Liver (tissue), 9 donors: ENCODE results near the gene VAT1. TPM values are rescaled to one million over a fixed set of nuclear protein-coding genes. Genes with fewer than 3 reads are reported as not detected.

ENCODE experiments used
- DNase-seq: peaks from one replicate; pipeline ENCODE4 v3.0.0-alpha.2; 2017; ENCODE audit warnings: low spot score
- H3K27ac ChIP-seq, 2 donors: one replicate each; pipeline ENCODE4 v1.7.0; 2013; ENCODE audit warnings: inconsistent platforms in 2 of 2, low read length in 2 of 2, control low read depth in 1 of 2, low read depth in 1 of 2, mild to moderate bottlenecking in 1 of 2
- H3K27me3 ChIP-seq, 4 donors: one replicate each; pipeline versions ENCODE4 v1.6.1 to v1.7.0; 2013; ENCODE audit warnings: low read length in 3 of 4, inconsistent platforms in 1 of 4, mild to moderate bottlenecking in 1 of 4, moderate library complexity in 1 of 4; ENCODE audit not compliant: control insufficient read depth in 4 of 4, insufficient read depth in 4 of 4
- H3K36me3 ChIP-seq, 4 donors: one replicate each; pipeline versions ENCODE4 v1.6.1 to v1.7.0; 2013; ENCODE audit warnings: low read length in 3 of 4, mild to moderate bottlenecking in 3 of 4, low read depth in 1 of 4, moderate library complexity in 1 of 4; ENCODE audit not compliant: control insufficient read depth in 4 of 4, insufficient read depth in 3 of 4
- H3K4me1 ChIP-seq, 4 donors: one replicate each; pipeline versions ENCODE4 v1.6.1 to v1.7.0; 2013; ENCODE audit warnings: low read length in 3 of 4, mild to moderate bottlenecking in 3 of 4, moderate library complexity in 1 of 4; ENCODE audit not compliant: control insufficient read depth in 4 of 4, insufficient read depth in 4 of 4
- H3K4me3 ChIP-seq, 3 donors: one replicate each; pipeline versions ENCODE4 v1.6.1 to v1.7.0; 2013; ENCODE audit warnings: low read length in 3 of 3, control low read depth in 1 of 3, low read depth in 1 of 3, mild to moderate bottlenecking in 1 of 3
- H3K9ac ChIP-seq, 2 donors: one replicate each; pipeline ENCODE4 v1.7.0; 2013; ENCODE audit warnings: low read length in 2 of 2, mild to moderate bottlenecking in 2 of 2, moderate library complexity in 2 of 2, control low read depth in 1 of 2, low read depth in 1 of 2
- H3K9me3 ChIP-seq, 4 donors: one replicate each; pipeline versions ENCODE4 v1.6.1 to v1.7.0; 2013; ENCODE audit warnings: low read length in 3 of 4; ENCODE audit not compliant: control insufficient read depth in 4 of 4
- CTCF ChIP-seq: fragments of 150-350 bp; IDR thresholded peaks from 2 replicates; pipeline ENCODE4 v1.5.1; 2017; ENCODE audit warnings: improper control_type of control experiment, low read depth, low read length; ENCODE audit not compliant: missing input control
- EGR1 ChIP-seq, 2 donors: IDR thresholded peaks; 2 replicates each; pipeline ENCODE4 v1.6.1; 2016 to 2018; ENCODE audit warnings: antibody characterized with exemption in 2 of 2, low read depth in 2 of 2
- FOXA2 ChIP-seq: IDR thresholded peaks from 2 replicates; pipeline ENCODE4 v1.6.1; 2016; ENCODE audit warnings: antibody characterized with exemption
- GABPA ChIP-seq, 2 donors: IDR thresholded peaks in 1 of 2; conservative IDR thresholded peaks in 1 of 2; 2 replicates each; pipeline ENCODE4 v1.6.1; 2016; ENCODE audit warnings: antibody characterized with exemption in 2 of 2, mild to moderate bottlenecking in 1 of 2, moderate library complexity in 1 of 2
- HNF4A ChIP-seq, 2 donors: conservative IDR thresholded peaks; 2 replicates each; pipeline ENCODE4 v1.6.1; 2016; ENCODE audit warnings: antibody characterized with exemption in 2 of 2, mild to moderate bottlenecking in 2 of 2
- JUND ChIP-seq, 2 donors: IDR thresholded peaks; 2 replicates each; pipeline ENCODE4 v1.6.1; 2016; ENCODE audit warnings: antibody characterized with exemption in 2 of 2
- RAD21 ChIP-seq, 2 donors: IDR thresholded peaks; 2 replicates each; pipeline ENCODE4 v1.6.1; 2016; ENCODE audit warnings: antibody characterized with exemption in 2 of 2, mild to moderate bottlenecking in 2 of 2
- RXRA ChIP-seq, 2 donors: IDR thresholded peaks; 2 replicates each; pipeline ENCODE4 v1.6.1; 2017 to 2018; ENCODE audit warnings: antibody characterized with exemption in 2 of 2, mild to moderate bottlenecking in 1 of 2
- SP1 ChIP-seq: IDR thresholded peaks from 2 replicates; pipeline ENCODE4 v1.6.1; 2018; ENCODE audit warnings: antibody characterized with exemption, mild to moderate bottlenecking
- YY1 ChIP-seq: IDR thresholded peaks from 2 replicates; pipeline ENCODE4 v1.6.1; 2016; ENCODE audit warnings: antibody characterized with exemption, mild to moderate bottlenecking
- ZBTB33 ChIP-seq: IDR thresholded peaks from 2 replicates; pipeline ENCODE4 v1.6.1; 2016; ENCODE audit warnings: antibody characterized with exemption
- WGBS: extraction: QIAGEN DNeasy Blood & Tissue Kit; methylation state at CpG from one replicate; pipeline ENCODE4 v1.1.7; 2013; 5-methylcytosine and 5-hydroxymethylcytosine counted together
- polyA plus RNA-seq, 2 donors: library from polyadenylated mRNA; stranded (reverse) in 1 of 2; unstranded in 1 of 2; fragments of 200-250 nt in 1 of 2; fragments of >200 nt in 1 of 2; fragmentation: Nextera tagmentation in 1 of 2; extraction: Ambion mirVana in 1 of 2; gene quantifications; one replicate each; pipeline versions ENCODE4 v1.2.1 to v1.2.3, GENCODE V29; 2013 to 2015
- total RNA-seq, 2 donors: library from RNA; depleted of rRNA; stranded (reverse); fragments of >200 nt; gene quantifications; one replicate each; pipeline ENCODE4 v1.2.3, GENCODE V29; 2014
- TF ChIP-seq, protein P1 (sequence below): IDR thresholded peaks from 2 replicates; pipeline ENCODE4 v1.6.1; 2016; ENCODE audit warnings: antibody characterized with exemption, mild to moderate bottlenecking
- TF ChIP-seq, protein P2 (sequence below): IDR thresholded peaks from 2 replicates; pipeline ENCODE4 v1.6.1; 2016; ENCODE audit warnings: antibody characterized with exemption
- donor health status: healthy.
- donor health status: healthy.
- donor health status: healthy.
- donor health status: healthy.
- donor health status: healthy.

The VAT1 gene
- total RNA-seq (10 to 100 TPM; 16.3 to 18.7 TPM), polyA plus RNA-seq (10 to 100 TPM; 32.1 to 38.8 TPM)

DNA sequence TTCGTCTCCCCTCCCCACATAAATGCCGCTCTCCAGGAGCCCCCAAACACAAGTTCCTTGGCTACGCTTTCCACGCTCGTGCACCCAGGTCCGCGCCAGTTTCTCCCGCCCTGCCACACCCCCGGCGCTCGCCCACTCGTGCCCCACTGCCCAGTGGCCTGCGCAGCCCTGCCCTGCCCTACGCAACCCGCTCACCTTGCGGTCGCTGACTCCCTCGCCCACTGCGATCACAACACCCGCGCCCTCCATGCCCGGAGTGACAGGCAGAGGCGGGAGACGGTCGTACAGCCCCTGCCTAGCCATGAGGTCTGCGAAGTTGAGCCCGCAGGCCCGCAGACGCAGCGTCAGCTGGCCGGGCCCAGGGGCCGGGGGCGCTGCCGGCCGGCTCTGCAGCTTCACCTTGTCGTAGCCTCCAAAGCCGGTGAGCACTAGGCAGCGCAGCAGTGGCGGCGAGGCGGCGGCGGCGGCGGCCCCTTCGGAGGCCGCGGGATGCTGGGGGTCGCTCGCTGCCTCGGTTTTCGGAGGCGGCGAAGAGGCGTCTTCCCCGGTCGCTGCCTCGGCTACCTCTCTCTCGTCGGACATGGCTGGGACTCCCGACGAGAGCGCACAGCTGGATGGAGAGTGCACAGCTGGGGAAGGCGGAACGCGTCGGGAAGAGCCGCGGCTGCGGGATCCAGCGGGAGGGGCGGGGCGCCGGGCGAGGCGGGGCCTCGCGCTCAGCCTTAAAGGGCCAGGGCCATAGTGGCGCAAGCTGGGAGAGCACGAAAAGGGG lies at the start of gene VAT1:
TSS of gene VAT1 (minus strand) at position 645 of the 772 bp plus-strand sequence. CDS start at position 582, 63 bp downstream.
- Histone ChIP-seq H3K27me3 (no peaks in the 10 kb centered on the region), H3K4me3 (peak within 1 kb of the TSS; percentile 59 to 92 (median 85)), H3K4me1 (peaks cover 6 to 30% (median 18%) of the 10 kb centered on the region in 4 donors), H3K9ac (peak within 1 kb of the TSS in 1 of 2 donors; percentile 36), H3K36me3 (no peaks in the 10 kb centered on the region), H3K9me3 (no peaks in the 10 kb centered on the region), H3K27ac (peak within 1 kb of the TSS; percentile 70 to 80)
- TF ChIP-seq FOXA2 (no peak), SP1 (no peak), CTCF (no peak), JUND (IDR thresholded peaks at IDR 0.05) (no peak), RAD21 (IDR thresholded peaks at IDR 0.05) (peak; percentile 39 to 41), GABPA (IDR thresholded peaks at IDR 0.05 in 1 of 2, conservative IDR thresholded peaks at IDR 0.05 in 1 of 2) (no peak)
- TF ChIP-seq, protein P1, sequence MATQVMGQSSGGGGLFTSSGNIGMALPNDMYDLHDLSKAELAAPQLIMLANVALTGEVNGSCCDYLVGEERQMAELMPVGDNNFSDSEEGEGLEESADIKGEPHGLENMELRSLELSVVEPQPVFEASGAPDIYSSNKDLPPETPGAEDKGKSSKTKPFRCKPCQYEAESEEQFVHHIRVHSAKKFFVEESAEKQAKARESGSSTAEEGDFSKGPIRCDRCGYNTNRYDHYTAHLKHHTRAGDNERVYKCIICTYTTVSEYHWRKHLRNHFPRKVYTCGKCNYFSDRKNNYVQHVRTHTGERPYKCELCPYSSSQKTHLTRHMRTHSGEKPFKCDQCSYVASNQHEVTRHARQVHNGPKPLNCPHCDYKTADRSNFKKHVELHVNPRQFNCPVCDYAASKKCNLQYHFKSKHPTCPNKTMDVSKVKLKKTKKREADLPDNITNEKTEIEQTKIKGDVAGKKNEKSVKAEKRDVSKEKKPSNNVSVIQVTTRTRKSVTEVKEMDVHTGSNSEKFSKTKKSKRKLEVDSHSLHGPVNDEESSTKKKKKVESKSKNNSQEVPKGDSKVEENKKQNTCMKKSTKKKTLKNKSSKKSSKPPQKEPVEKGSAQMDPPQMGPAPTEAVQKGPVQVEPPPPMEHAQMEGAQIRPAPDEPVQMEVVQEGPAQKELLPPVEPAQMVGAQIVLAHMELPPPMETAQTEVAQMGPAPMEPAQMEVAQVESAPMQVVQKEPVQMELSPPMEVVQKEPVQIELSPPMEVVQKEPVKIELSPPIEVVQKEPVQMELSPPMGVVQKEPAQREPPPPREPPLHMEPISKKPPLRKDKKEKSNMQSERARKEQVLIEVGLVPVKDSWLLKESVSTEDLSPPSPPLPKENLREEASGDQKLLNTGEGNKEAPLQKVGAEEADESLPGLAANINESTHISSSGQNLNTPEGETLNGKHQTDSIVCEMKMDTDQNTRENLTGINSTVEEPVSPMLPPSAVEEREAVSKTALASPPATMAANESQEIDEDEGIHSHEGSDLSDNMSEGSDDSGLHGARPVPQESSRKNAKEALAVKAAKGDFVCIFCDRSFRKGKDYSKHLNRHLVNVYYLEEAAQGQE = peak; percentile 13
- WGBS = under 1% methylated on average over 80 of the region's 80 CpGs
- DNase-seq = peak; percentile 81

- H3K9ac ChIP-seq = no peak overlapping the region
- no peak overlapping the region for H3K27ac ChIP-seq
- WGBS = 47% methylated on average over 1 of the region's 1 CpG
- no peaks in the 10 kb centered on the region for H3K27me3 ChIP-seq
- DNase-seq = no peak
- peak in 1 of 2 donors; percentile 48 for TF ChIP-seq RAD21 (IDR thresholded peaks at IDR 0.05)
- TF ChIP-seq YY1 = no peak
- peak in 1 of 2 donors; percentile 37 for TF ChIP-seq RXRA (IDR thresholded peaks at IDR 0.05)
- TF ChIP-seq, protein P2, sequence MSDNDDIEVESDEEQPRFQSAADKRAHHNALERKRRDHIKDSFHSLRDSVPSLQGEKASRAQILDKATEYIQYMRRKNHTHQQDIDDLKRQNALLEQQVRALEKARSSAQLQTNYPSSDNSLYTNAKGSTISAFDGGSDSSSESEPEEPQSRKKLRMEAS = no peak
- peak; percentile 40 to 60 for TF ChIP-seq HNF4A (conservative IDR thresholded peaks at IDR 0.05)
- no peak for TF ChIP-seq EGR1 (IDR thresholded peaks at IDR 0.05; ENCODE audit: low read depth in 2 of 2)
- peak; percentile 18 for TF ChIP-seq SP1
- no peak for TF ChIP-seq FOXA2
- TF ChIP-seq ZBTB33 = no peak
- H3K36me3 ChIP-seq = peaks cover 0 to 2% (median 0%) of the 10 kb centered on the region in 4 donors
- H3K4me3 ChIP-seq = no peak overlapping the region
- H3K9me3 ChIP-seq = no peaks in the 10 kb centered on the region
- H3K4me1 ChIP-seq = peaks cover 4 to 21% (median 20%) of the 10 kb centered on the region in 4 donors
These were observed 48.7 kb upstream of the VAT1 start for GRCh38 chr17:43070872-43071271.
